Left lobe of liver (tissue), 2 donors: ENCODE results near the gene CEMIP2. TPM values are rescaled to one million over a fixed set of nuclear protein-coding genes. Genes with fewer than 3 reads are reported as not detected.
"Not testable (repeated sequence)": the region's sequence is repeated elsewhere in the genome, so short reads cannot be mapped to it uniquely, and the experiment has no call there.

ENCODE experiments used
- ATAC-seq: fragments of 200-7000 bp; cut with Tn5 transposase; one replicate; pipeline ENCODE4 v1.9.1; 2020; ENCODE audit warnings: mild to moderate bottlenecking, moderate library complexity
- DNase-seq: peaks from one replicate; pipeline ENCODE4 v3.0.0-alpha.2; 2020; ENCODE audit warnings: low spot score
- total RNA-seq: library from RNA; stranded (reverse); gene quantifications from one replicate; pipeline ENCODE4 v1.2.1, GENCODE V29; 2021
- donor health status: DM: no; HTN: no; CAD: no; lungs with moderate emphysema.
- donor health status: DM: no; HTN: yes; CAD: no.

CEMIP2 gene
- total RNA-seq, 1 donor from 2014 or later = 43.3 TPM

- ATAC-seq = no peak
- DNase-seq = no peak
These were observed 86.5 kb downstream of the CEMIP2 start for GRCh38 chr9:71681708-71682272.

- DNase-seq = no peak
- ATAC-seq = no peak
These were observed 87.1 kb downstream of the CEMIP2 start for GRCh38 chr9:71681104-71681707.

- ATAC-seq (peak; percentile 53), DNase-seq (no peak)
These were observed 87.9 kb downstream of the CEMIP2 start for GRCh38 chr9:71680189-71680980.

GRCh38 chr9:71678999-71679398 is 89.3 kb downstream of the CEMIP2 start:
- DNase-seq (no peak), ATAC-seq (no peak)

GRCh38 chr9:71677209-71677608 is 91.1 kb downstream of the CEMIP2 start:
- no peak for ATAC-seq
- no peak for DNase-seq

- no peak for ATAC-seq
- DNase-seq = no peak
These were observed 91.9 kb downstream of the CEMIP2 start for GRCh38 chr9:71676460-71676859.

- DNase-seq (no peak), ATAC-seq (no peak)
These were observed 92.5 kb downstream of the CEMIP2 start for GRCh38 chr9:71675857-71676165.

- ATAC-seq (no peak), DNase-seq (no peak)
These were observed 93.0 kb downstream of the CEMIP2 start for GRCh38 chr9:71675105-71675856.

- DNase-seq (no peak), ATAC-seq (no peak)
These were observed 95.7 kb downstream of the CEMIP2 start for GRCh38 chr9:71672573-71672972.

- no peak for ATAC-seq
- DNase-seq = no peak
These were observed 97.0 kb downstream of the CEMIP2 start for GRCh38 chr9:71671289-71671688.

GRCh38 chr9:71670121-71670520 is 98.2 kb downstream of the CEMIP2 start:
- ATAC-seq (no peak), DNase-seq (no peak)

GRCh38 chr9:71669284-71669995 is 98.9 kb downstream of the CEMIP2 start:
- ATAC-seq = peak; percentile 87

GRCh38 chr9:71668717-71669116 is 99.6 kb downstream of the CEMIP2 start:
- no peak for ATAC-seq
- no peak for DNase-seq

More at GRCh38 chr9:71669284-71669995, 98.9 kb downstream of the CEMIP2 start:
- DNase-seq = no peak

- DNase-seq = no peak
- no peak for ATAC-seq
These were observed 103.1 kb downstream of the CEMIP2 start for GRCh38 chr9:71665247-71665646.

GRCh38 chr9:71664566-71664965 is 103.7 kb downstream of the CEMIP2 start:
- DNase-seq = no peak
- ATAC-seq = no peak

GRCh38 chr9:71663931-71664459 is 104.3 kb downstream of the CEMIP2 start:
- no peak for DNase-seq

GRCh38 chr9:71663216-71663615 is 105.1 kb downstream of the CEMIP2 start:
- ATAC-seq = no peak

More at GRCh38 chr9:71663931-71664459, 104.3 kb downstream of the CEMIP2 start:
- no peak for ATAC-seq

GRCh38 chr9:71662082-71662481 is 106.2 kb downstream of the CEMIP2 start:
- DNase-seq (no peak), ATAC-seq (no peak)

More at GRCh38 chr9:71663216-71663615, 105.1 kb downstream of the CEMIP2 start:
- DNase-seq = no peak

- ATAC-seq, DNase-seq: not testable (repeated sequence)
These were observed 111.0 kb downstream of the CEMIP2 start for GRCh38 chr9:71657276-71657675.

- ATAC-seq = no peak
- DNase-seq = no peak
These were observed 111.8 kb downstream of the CEMIP2 start for GRCh38 chr9:71656496-71656895.

- no peak for DNase-seq
- ATAC-seq = no peak
These were observed 112.5 kb downstream of the CEMIP2 start for GRCh38 chr9:71655778-71656177.
